AG09309 (cell line): Measurements from ENCODE around the gene ERCC4.
"Not testable (repeated sequence)": the region's sequence is repeated elsewhere in the genome, so short reads cannot be mapped to it uniquely, and the experiment has no call there.

ENCODE experiments used
- DNase-seq: peaks from one replicate; pipeline ENCODE4 v3.0.0-alpha.2; 2010; ENCODE audit warnings: low read depth
- H3K4me3 ChIP-seq: 2 replicates; pipeline ENCODE4 v1.5.1; 2011; ENCODE audit warnings: mild to moderate bottlenecking, low read depth, low read length, moderate library complexity; ENCODE audit not compliant: control insufficient read depth
- CTCF ChIP-seq: IDR thresholded peaks from 2 replicates; pipeline ENCODE4 v1.5.1; 2011; ENCODE audit warnings: mild to moderate bottlenecking, low read depth, low read length, inconsistent platforms; ENCODE audit not compliant: insufficient read depth, control insufficient read depth; ENCODE audit errors: missing control alignments

Gene ERCC4

DNA sequence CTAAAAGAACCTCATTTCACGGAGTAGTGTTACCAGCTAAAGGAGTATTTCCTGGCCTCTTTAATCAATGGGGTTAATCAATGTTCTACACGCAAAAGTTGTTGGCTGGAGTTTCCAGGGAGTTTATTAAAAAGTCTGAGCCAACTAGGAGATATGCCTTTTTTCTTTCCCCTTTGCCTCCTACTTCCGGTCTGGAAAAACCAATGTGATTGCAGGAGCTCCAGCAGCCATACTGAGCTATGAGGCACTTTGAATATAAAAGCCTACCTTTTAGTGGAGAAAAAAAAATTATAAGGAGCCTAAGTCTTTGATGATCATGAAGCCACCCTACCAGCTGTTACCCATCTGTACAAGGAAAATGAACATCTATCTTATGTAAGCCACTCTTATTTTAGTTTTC, 17.9 kb upstream of the ERCC4 start:
- H3K4me3 ChIP-seq, result no peak overlapping the region
- DNase-seq, result no peak
- TF ChIP-seq CTCF, result no peak

GRCh38 chr16:13902677-13903076, 17.3 kb upstream of the ERCC4 start:
- no peak for DNase-seq
- no peak overlapping the region for H3K4me3 ChIP-seq
- TF ChIP-seq CTCF, result no peak

DNA sequence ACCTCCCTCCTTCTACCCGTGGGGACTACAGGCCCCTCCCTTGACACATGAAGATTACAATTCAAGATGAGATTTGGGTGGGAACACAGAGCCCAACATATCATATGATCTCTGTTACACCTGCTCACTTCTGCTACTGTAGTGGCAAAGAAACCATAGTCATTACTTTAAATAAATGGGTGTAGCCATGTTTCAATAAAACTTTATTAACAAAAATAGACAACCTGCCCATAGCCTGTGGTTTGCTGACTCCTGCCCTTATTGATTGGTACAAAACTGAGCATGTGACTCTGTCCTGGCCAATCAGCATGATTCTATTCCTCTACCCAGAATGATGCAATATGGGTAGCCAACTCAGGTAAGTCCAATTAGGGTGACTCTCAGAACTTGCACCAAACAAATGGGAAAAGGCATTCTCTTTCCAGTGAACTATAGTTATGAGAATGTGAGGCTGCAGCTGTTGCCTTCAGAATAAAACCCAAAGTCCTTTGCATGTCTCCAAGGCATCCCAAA, 15.7 kb upstream of the ERCC4 start:
- DNase-seq, result no peak
- no peak for TF ChIP-seq CTCF
- H3K4me3 ChIP-seq, result no peak overlapping the region

GRCh38 chr16:13904822-13905221, 15.1 kb upstream of the ERCC4 start:
- DNase-seq, H3K4me3 ChIP-seq: not testable (repeated sequence)
- peak; percentile 33 for TF ChIP-seq CTCF

GRCh38 chr16:13906168-13907089, 13.5 kb upstream of the ERCC4 start:
- DNase-seq, result no peak
- TF ChIP-seq CTCF, result no peak
- H3K4me3 ChIP-seq, result no peak overlapping the region

DNA sequence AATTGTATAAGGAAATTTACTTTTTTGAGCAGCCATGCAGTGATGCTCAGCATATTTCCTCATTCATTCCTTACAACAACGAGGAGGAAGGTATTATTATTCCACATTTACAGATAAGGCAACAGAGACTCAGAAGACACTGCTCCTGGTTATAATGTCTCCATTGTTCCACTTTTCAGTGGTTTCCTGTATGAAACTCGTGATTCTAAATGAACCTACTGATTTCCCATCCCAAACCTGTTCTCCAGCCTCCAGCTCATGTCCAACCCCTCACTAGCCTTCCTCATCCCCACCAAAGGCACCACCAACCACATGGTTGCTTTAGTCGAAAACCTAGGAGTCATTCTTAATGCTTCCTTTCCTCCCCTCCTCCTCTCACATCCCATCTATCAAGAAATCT, 12.5 kb upstream of the ERCC4 start:
- H3K4me3 ChIP-seq, result no peak overlapping the region
- no peak for TF ChIP-seq CTCF
- no peak for DNase-seq
